Endothelial cell (in vitro differentiated cells): ENCODE data around the gene SPAG9. TPM values are rescaled to one million over a fixed set of nuclear protein-coding genes. Genes with fewer than 3 reads are reported as not detected.

Source experiments
- DNase-seq: peaks from one replicate; pipeline ENCODE4 v3.0.0; 2021; ENCODE audit warnings: low spot score
- H3K27ac Mint-ChIP-seq: one replicate; pipeline ENCODE4 v1.8.0; 2021; ENCODE audit warnings: mixed read lengths, inconsistent platforms; ENCODE audit not compliant: unreplicated experiment
- H3K27me3 Mint-ChIP-seq: one replicate; pipeline ENCODE4 v1.8.0; 2021; ENCODE audit warnings: mild to moderate bottlenecking, moderate library complexity, mixed read lengths, inconsistent platforms; ENCODE audit not compliant: unreplicated experiment
- H3K36me3 Mint-ChIP-seq: one replicate; pipeline ENCODE4 v1.8.0; 2021; ENCODE audit warnings: mild to moderate bottlenecking, low read depth, mixed read lengths, inconsistent platforms; ENCODE audit not compliant: unreplicated experiment
- H3K4me1 Mint-ChIP-seq: one replicate; pipeline ENCODE4 v1.8.0; 2021; ENCODE audit warnings: mild to moderate bottlenecking, mixed read lengths, inconsistent platforms; ENCODE audit not compliant: unreplicated experiment
- H3K4me3 Mint-ChIP-seq: one replicate; pipeline ENCODE4 v1.8.0; 2021; ENCODE audit warnings: mild to moderate bottlenecking, mixed read lengths, inconsistent platforms; ENCODE audit not compliant: unreplicated experiment
- H3K9me3 Mint-ChIP-seq: one replicate; pipeline ENCODE4 v1.8.0; 2021; ENCODE audit warnings: mixed read lengths, inconsistent platforms; ENCODE audit not compliant: unreplicated experiment
- long read RNA-seq: library from polyadenylated mRNA; unstranded; transcript quantifications from one replicate; pipeline ENCODE4 v2.0.0, GENCODE V29; 2020; ENCODE audit not compliant: unreplicated experiment
- total RNA-seq: library from RNA; stranded (reverse); fragmentation: NEBNext Ultra II Directional; extraction: Animal tissue kit (Norgen Biotek cat#: 25700); gene quantifications from one replicate; pipeline ENCODE4 v1.2.1, GENCODE V29; 2021; ENCODE audit not compliant: unreplicated experiment
- TF ChIP-seq, protein P1 (sequence below): fragments of 200-600 bp; sonication (generic); IDR thresholded peaks from one replicate; pipeline ENCODE4 v1.5.0; 2021; ENCODE audit warnings: antibody characterized with exemption; ENCODE audit not compliant: unreplicated experiment

The SPAG9 gene
- total RNA-seq: 107 TPM
- long read RNA-seq, partial matches to known transcripts: 3 of 4 reads
- long read RNA-seq, other reads (novel, unspliced or antisense): 1 of 4 reads

- DNase-seq: peak; percentile 95
- H3K4me1 Mint-ChIP-seq: peaks cover 25% of the 10 kb centered on the region
- peaks cover 4% of the 10 kb centered on the region for H3K36me3 Mint-ChIP-seq
- TF ChIP-seq, protein P1, sequence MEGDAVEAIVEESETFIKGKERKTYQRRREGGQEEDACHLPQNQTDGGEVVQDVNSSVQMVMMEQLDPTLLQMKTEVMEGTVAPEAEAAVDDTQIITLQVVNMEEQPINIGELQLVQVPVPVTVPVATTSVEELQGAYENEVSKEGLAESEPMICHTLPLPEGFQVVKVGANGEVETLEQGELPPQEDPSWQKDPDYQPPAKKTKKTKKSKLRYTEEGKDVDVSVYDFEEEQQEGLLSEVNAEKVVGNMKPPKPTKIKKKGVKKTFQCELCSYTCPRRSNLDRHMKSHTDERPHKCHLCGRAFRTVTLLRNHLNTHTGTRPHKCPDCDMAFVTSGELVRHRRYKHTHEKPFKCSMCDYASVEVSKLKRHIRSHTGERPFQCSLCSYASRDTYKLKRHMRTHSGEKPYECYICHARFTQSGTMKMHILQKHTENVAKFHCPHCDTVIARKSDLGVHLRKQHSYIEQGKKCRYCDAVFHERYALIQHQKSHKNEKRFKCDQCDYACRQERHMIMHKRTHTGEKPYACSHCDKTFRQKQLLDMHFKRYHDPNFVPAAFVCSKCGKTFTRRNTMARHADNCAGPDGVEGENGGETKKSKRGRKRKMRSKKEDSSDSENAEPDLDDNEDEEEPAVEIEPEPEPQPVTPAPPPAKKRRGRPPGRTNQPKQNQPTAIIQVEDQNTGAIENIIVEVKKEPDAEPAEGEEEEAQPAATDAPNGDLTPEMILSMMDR: no peak
- H3K27me3 Mint-ChIP-seq: peaks cover 8% of the 10 kb centered on the region
- H3K27ac Mint-ChIP-seq: peak within 1 kb of the TSS; percentile 100
- no peaks in the 10 kb centered on the region for H3K9me3 Mint-ChIP-seq
- peak within 1 kb of the TSS; percentile 98 for H3K4me3 Mint-ChIP-seq
These were observed at the start of gene SPAG9 for GRCh38 chr17:51120739-51121619. TSS of gene SPAG9 (minus strand) at chr17:51120868. CDS start at chr17:51120656, 212 bp downstream.

DNA sequence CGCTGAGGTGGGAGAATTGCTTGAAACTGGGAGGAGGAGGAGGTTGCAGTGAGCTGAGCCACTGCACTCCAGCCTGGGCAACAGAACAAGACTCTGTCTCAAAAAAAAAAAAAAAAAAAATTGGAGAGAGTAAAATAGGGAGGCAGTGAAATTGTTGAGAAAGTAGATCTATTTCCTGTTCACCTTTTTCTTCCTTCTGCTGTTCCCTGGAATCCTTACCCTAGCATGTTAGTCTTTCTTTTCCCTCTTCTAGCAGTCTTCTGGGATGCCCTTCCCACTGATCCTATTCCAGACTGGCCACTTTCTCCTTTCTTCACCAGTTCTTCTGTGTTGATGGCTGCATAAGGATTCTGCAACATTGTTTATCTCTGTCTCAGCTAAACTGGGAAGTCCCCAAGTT, 48.7 kb upstream of the SPAG9 start:
- no peak for DNase-seq
- Mint-ChIP-seq H3K27ac (no peak overlapping the region), H3K4me1 (peaks cover 7% of the 10 kb centered on the region), H3K36me3 (peaks cover 18% of the 10 kb centered on the region), H3K9me3 (no peaks in the 10 kb centered on the region), H3K27me3 (peaks cover 15% of the 10 kb centered on the region), H3K4me3 (no peak overlapping the region)
- TF ChIP-seq, protein P1: no peak

DNA sequence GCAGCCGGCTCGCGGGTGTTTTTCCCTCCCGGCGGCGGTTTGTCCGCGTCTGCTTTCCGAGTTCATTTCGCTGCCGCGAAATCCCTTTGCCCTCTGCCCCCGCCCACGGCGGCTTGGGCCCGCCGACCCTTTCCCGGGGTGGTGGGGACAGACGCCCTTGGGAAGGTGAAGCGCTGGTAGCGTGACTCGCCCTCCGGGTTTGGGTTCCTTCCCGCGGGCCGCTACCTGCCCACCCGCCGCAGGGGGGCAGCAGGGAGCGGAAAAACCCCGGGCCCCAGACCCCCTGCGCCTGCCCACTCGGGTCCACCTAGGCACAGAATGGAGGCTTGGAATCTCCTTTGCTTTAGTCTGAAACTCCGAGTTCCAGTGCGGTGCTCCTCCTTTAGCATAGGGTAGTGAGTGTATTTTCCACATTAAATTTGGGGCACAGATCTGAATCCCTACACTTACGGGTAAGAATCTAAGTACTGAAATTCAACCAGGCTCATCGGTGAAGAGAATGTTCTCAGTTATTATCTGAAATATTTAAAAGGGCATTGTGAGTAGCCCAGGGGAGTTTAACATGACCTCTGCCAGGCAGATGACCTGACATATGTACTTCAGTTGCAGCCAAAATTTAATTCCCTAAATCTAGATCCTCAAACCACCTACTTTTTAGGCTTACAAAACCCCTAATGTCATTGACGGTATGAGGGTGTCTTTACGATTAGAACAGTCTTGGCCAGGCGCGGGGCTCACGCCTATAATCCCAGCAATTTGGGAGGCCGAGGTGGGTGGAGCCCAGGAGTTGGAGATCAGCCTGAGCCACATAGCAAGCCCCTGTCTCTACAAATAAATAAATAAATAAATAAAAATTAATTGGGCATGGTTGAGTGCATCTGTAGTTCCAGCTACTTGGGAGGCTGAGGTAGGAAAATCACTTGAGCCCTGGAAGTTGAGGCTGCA, 46.6 kb upstream of the SPAG9 start:
- H3K27ac Mint-ChIP-seq: peak overlapping the region; percentile 70
- DNase-seq: peak; percentile 79
- peaks cover 15% of the 10 kb centered on the region for H3K27me3 Mint-ChIP-seq
- H3K4me3 Mint-ChIP-seq: peak overlapping the region; percentile 88
- peaks cover 23% of the 10 kb centered on the region for H3K36me3 Mint-ChIP-seq
- peaks cover 7% of the 10 kb centered on the region for H3K4me1 Mint-ChIP-seq
- H3K9me3 Mint-ChIP-seq: no peaks in the 10 kb centered on the region
- TF ChIP-seq, protein P1: peak; percentile 86

GRCh38 chr17:51166198-51166986, 45.7 kb upstream of the SPAG9 start, which contains the start of gene NME2:
TSS of gene NME2 (plus strand) at chr17:51166411. CDS start at chr17:51166831, 420 bp downstream.
- no peaks in the 10 kb centered on the region for H3K9me3 Mint-ChIP-seq
- peak within 1 kb of the TSS; percentile 98 for H3K4me3 Mint-ChIP-seq
- peak within 1 kb of the TSS; percentile 91 for H3K27ac Mint-ChIP-seq
- peaks cover 7% of the 10 kb centered on the region for H3K4me1 Mint-ChIP-seq
- peaks cover 29% of the 10 kb centered on the region for H3K36me3 Mint-ChIP-seq
- DNase-seq: peak; percentile 86
- TF ChIP-seq, protein P1: no peak
- peaks cover 15% of the 10 kb centered on the region for H3K27me3 Mint-ChIP-seq
